K562 (cell line): ENCODE data around the gene WDR55. TPM values are rescaled to one million over a fixed set of nuclear protein-coding genes. Genes with fewer than 3 reads are reported as not detected.
A peak's percentile ranks its signal among the peaks of the same experiment; 100 is the strongest.

Experiments used
- ARID2 ChIP-seq: fragments of 450-650 bp; IDR thresholded peaks from 2 replicates; pipeline ENCODE4 v1.6.1; 2017; ENCODE audit warnings: antibody characterized with exemption, mild to moderate bottlenecking
- GTF2F1 ChIP-seq: IDR thresholded peaks from 2 replicates; pipeline ENCODE4 v1.6.1; 2011; ENCODE audit warnings: low read depth, low read length, improper control_type of control experiment
- HDAC3 ChIP-seq: fragments of 450-650 bp; IDR thresholded peaks from 2 replicates; pipeline ENCODE4 v1.6.1; 2018; ENCODE audit warnings: borderline replicate concordance, mild to moderate bottlenecking, moderate library complexity; ENCODE audit not compliant: partially characterized antibody
- HNRNPLL ChIP-seq: fragments of 200-400 bp; formaldehyde crosslinking; IDR thresholded peaks from 2 replicates; pipeline ENCODE4 v1.6.1; 2017; ENCODE audit warnings: low read length, low read depth, mild to moderate bottlenecking; ENCODE audit not compliant: poor library complexity, severe bottlenecking
- IRF9 ChIP-seq: fragments of 450-650 bp; IDR thresholded peaks from 2 replicates; pipeline ENCODE4 v1.6.1; 2016; ENCODE audit warnings: missing biosample characterization, missing genetic modification characterization
- MITF ChIP-seq: IDR thresholded peaks from 2 replicates; pipeline ENCODE4 v1.6.1; 2014; ENCODE audit warnings: antibody characterized with exemption
- PHB ChIP-seq: fragments of 250-450 bp; sonication (Bioruptor Pico); IDR thresholded peaks from 2 replicates; pipeline ENCODE4 v1.5.0; 2021
- PHTF2 ChIP-seq: fragments of 250-450 bp; sonication (Bioruptor Pico); IDR thresholded peaks from 2 replicates; pipeline ENCODE4 v1.5.0; 2021; ENCODE audit warnings: mild to moderate bottlenecking
- RAD51 ChIP-seq: fragments of 450-650 bp; IDR thresholded peaks from 2 replicates; pipeline ENCODE4 v1.7.1; 2016; ENCODE audit warnings: low read depth, mild to moderate bottlenecking, borderline replicate concordance
- RBM25 ChIP-seq: fragments of 200-400 bp; formaldehyde crosslinking; IDR thresholded peaks from 2 replicates; pipeline ENCODE4 v1.6.1; 2018; ENCODE audit warnings: low read length, low read depth, moderate library complexity; ENCODE audit not compliant: severe bottlenecking
- RNF2 ChIP-seq: sonication (generic); IDR thresholded peaks from 2 replicates; pipeline ENCODE4 v1.6.1; 2016
- SREBF2 ChIP-seq: sonication (generic); formaldehyde crosslinking; IDR thresholded peaks from 2 replicates; pipeline ENCODE4 v1.4.0; 2020; ENCODE audit warnings: mild to moderate bottlenecking, missing genetic modification reagents
- TAF9B ChIP-seq: fragments of 450-650 bp; IDR thresholded peaks from 2 replicates; pipeline ENCODE4 v1.6.1; 2018; ENCODE audit warnings: mild to moderate bottlenecking; ENCODE audit not compliant: partially characterized antibody
- TCF15 ChIP-seq: fragments of 250-450 bp; sonication (Bioruptor Pico); IDR thresholded peaks from 2 replicates; pipeline ENCODE4 v1.8.0; 2022; ENCODE audit warnings: moderate library complexity, mild to moderate bottlenecking, inconsistent platforms
- TCF7L2 ChIP-seq: fragments of 150-350 bp; IDR thresholded peaks from 2 replicates; pipeline ENCODE4 v1.6.1; 2016; ENCODE audit warnings: low read depth, mild to moderate bottlenecking, low read length, moderate library complexity
- TCFL5 ChIP-seq: fragments of 250-450 bp; sonication (Bioruptor Pico); conservative IDR thresholded peaks from 2 replicates; pipeline ENCODE4 v1.6.1; 2021; ENCODE audit warnings: mild to moderate bottlenecking, moderate library complexity, matching md5 sums
- TRIM24 ChIP-seq, 2 experiments: fragments of 450-650 bp; IDR thresholded peaks; 2 replicates each; pipeline ENCODE4 v1.6.1; 2016
- WHSC1 ChIP-seq: IDR thresholded peaks from one replicate; pipeline ENCODE4 v1.6.1; 2012; ENCODE audit warnings: low read length, control low read depth, inconsistent platforms
- ZBED1 ChIP-seq: IDR thresholded peaks from 2 replicates; pipeline ENCODE4 v1.6.1; 2014
- ZNF644 ChIP-seq: fragments of 200-800 bp; sonication (Bioruptor generic); IDR thresholded peaks from 2 replicates; pipeline ENCODE4 v1.6.1; 2016; ENCODE audit warnings: low read depth, missing genetic modification characterization, missing compliant biosample characterization
- polyA plus RNA-seq, 8 experiments: library from polyadenylated mRNA; depleted of rRNA in 4 of 8; stranded (reverse) in 5 of 8; unstranded in 3 of 8; fragments of >200 nt; fragmentation: Nextera tagmentation in 2 of 8; fragmentation: Illumina TruSeq in 1 of 8; extraction: Ambion mirVana in 2 of 8; extraction: Trizol in 1 of 8; gene quantifications; 2 replicates each; pipeline versions ENCODE4 v1.2.1 to v1.2.3, GENCODE V29; 2011 to 2014; ENCODE audit warnings: inconsistent platforms in 1 of 8, missing spikeins in 1 of 8
- total RNA-seq, 7 experiments: library from RNA; depleted of rRNA in 6 of 7; stranded (reverse); fragments of >200 nt in 6 of 7; fragmentation: Illumina TruSeq in 2 of 7; extraction: Trizol in 2 of 7; gene quantifications; 2 replicates each; pipeline versions ENCODE4 v1.2.1 to v1.2.3, GENCODE V29; 2011 to 2021; ENCODE audit warnings: low replicate concordance in 1 of 7
- TF ChIP-seq, protein P1 (sequence below), 2 experiments: IDR thresholded peaks; 2 replicates each; pipeline ENCODE4 v1.6.1; 2011; ENCODE audit warnings: borderline replicate concordance in 1 of 2, control low read depth in 1 of 2, low read depth in 1 of 2, low read length in 1 of 2, mild to moderate bottlenecking in 1 of 2, mixed read lengths in 1 of 2, moderate library complexity in 1 of 2; ENCODE audit not compliant: insufficient read depth in 1 of 2, insufficient read length in 1 of 2, poor library complexity in 1 of 2, severe bottlenecking in 1 of 2; ENCODE audit errors: extremely low read depth in 1 of 2
- TF ChIP-seq, protein P2 (sequence below): fragments of 150-350 bp; IDR thresholded peaks from 2 replicates; pipeline ENCODE4 v1.6.1; 2014; ENCODE audit warnings: low read depth, mild to moderate bottlenecking, low read length, borderline replicate concordance

The WDR55 gene
- total and polyA plus RNA-seq, 9 of the 15 experiments (the other 6 are each of a cell fraction or from before 2014, with no cell fraction given): 5.2 to 45.0 (median 29.3) TPM

- TF ChIP-seq, protein P1, sequence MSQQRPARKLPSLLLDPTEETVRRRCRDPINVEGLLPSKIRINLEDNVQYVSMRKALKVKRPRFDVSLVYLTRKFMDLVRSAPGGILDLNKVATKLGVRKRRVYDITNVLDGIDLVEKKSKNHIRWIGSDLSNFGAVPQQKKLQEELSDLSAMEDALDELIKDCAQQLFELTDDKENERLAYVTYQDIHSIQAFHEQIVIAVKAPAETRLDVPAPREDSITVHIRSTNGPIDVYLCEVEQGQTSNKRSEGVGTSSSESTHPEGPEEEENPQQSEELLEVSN (IDR thresholded peaks at IDR 0.05; ENCODE audit: borderline replicate concordance in 1 of 2, extremely low read depth in 1 of 2, insufficient read depth in 1 of 2, insufficient read length in 1 of 2, low read depth in 1 of 2, low read length in 1 of 2, poor library complexity in 1 of 2, severe bottlenecking in 1 of 2): peak; percentile 15 to 17
- TF ChIP-seq MITF: no peak
- TF ChIP-seq TCFL5 (CRISPR knock-in tag): no peak
- no peak for TF ChIP-seq IRF9 (tag)
- peak; percentile 81 for TF ChIP-seq HNRNPLL
- no peak for TF ChIP-seq ARID2
- no peak for TF ChIP-seq PHTF2 (CRISPR knock-in tag)
- no peak for TF ChIP-seq ZNF644 (tag)
- no peak for TF ChIP-seq RBM25
- TF ChIP-seq, protein P2, sequence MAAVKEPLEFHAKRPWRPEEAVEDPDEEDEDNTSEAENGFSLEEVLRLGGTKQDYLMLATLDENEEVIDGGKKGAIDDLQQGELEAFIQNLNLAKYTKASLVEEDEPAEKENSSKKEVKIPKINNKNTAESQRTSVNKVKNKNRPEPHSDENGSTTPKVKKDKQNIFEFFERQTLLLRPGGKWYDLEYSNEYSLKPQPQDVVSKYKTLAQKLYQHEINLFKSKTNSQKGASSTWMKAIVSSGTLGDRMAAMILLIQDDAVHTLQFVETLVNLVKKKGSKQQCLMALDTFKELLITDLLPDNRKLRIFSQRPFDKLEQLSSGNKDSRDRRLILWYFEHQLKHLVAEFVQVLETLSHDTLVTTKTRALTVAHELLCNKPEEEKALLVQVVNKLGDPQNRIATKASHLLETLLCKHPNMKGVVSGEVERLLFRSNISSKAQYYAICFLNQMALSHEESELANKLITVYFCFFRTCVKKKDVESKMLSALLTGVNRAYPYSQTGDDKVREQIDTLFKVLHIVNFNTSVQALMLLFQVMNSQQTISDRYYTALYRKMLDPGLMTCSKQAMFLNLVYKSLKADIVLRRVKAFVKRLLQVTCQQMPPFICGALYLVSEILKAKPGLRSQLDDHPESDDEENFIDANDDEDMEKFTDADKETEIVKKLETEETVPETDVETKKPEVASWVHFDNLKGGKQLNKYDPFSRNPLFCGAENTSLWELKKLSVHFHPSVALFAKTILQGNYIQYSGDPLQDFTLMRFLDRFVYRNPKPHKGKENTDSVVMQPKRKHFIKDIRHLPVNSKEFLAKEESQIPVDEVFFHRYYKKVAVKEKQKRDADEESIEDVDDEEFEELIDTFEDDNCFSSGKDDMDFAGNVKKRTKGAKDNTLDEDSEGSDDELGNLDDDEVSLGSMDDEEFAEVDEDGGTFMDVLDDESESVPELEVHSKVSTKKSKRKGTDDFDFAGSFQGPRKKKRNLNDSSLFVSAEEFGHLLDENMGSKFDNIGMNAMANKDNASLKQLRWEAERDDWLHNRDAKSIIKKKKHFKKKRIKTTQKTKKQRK: no peak
- TF ChIP-seq TRIM24 (IDR thresholded peaks at IDR 0.05): peak in 1 of 2 experiments; percentile 75; a peak in 2 of 4 replicates
- TF ChIP-seq SREBF2: no peak
- TF ChIP-seq ZBED1: 0 out of 2 replicates have a peak, but pooled peaks have one; percentile 14
- no peak for TF ChIP-seq TCF7L2
- no peak for TF ChIP-seq RAD51
- TF ChIP-seq TCF15 (CRISPR knock-in tag): no peak
- no peak for TF ChIP-seq WHSC1
- TF ChIP-seq GTF2F1: 0 out of 2 replicates have a peak, but pooled peaks have one; percentile 34
- TF ChIP-seq PHB (CRISPR knock-in tag): no peak
- peak; percentile 62 for TF ChIP-seq HDAC3
- peak; percentile 72 for TF ChIP-seq TAF9B
- TF ChIP-seq RNF2: peak; percentile 79
These were observed at the start of gene WDR55 (continued) for GRCh38 chr5:140664359-140665119.
